GM21717 (cell line): Measurements from ENCODE around the gene LRCH1.
"Not testable (repeated sequence)": the region's sequence is repeated elsewhere in the genome, so short reads cannot be mapped to it uniquely, and the experiment has no call there.

Experiments used
- ATAC-seq: cut with Tn5 transposase; IDR thresholded peaks from one replicate; pipeline ENCODE4 v1.9.1; 2021; ENCODE audit warnings: mild to moderate bottlenecking, moderate library complexity; ENCODE audit not compliant: unreplicated experiment

LRCH1 gene

DNA sequence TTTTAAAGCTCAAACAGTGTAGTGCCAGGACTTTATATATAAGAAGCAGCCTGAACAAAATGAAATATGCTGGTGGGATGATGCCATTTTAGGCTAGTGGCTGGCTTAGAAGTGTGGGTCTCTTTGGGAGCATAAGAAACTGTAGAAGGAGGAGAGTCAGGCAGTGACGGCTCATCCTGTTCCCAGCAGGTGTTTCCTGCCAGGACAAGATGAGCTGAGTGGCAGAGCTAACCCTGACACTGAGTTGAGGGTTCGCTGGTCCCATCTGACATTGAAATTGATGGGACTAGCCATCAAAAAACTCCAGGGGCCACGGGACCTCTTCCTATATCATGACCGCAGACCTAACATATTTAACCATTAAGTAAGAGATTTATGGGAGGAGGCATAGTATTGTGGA, 192.7 kb downstream of the LRCH1 start:
- ATAC-seq: no peak

DNA sequence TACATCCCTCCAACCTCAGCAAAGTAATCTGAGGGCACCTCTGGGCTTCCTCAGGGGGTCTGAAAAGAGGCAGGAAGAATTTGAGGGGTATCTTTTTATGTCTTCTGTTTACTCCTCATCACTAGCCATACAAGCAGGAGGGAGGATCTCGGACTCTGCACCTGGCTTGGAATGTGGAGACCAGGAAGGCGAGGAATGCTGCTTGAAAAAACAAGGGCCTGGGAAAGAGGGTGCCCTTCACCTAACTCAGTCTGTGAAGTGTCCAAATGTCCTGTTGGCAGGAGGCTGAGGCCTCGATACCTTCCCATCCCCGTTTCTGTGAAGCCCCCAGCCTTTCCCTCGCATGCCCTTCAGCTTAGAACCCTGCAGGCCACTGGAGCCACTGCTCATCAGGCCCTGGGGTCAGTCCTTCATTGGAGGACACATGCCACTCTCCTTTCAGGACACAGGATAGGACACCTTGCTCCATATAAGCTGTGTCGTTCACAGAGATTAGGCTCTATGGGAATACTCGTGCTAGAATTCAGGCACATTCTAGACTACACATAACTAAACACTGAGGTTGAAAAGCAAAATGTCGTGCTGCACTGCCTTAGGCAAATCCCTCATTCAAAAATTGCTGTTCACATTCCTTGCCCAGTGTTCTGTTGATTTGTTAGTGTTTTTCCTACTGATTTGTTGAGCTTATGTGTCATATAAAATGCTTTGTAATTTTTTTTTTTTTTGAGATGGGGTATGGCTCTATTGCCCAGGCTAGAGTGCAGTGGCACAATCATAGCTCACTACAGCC, 194.3 kb downstream of the LRCH1 start:
- no peak for ATAC-seq

DNA sequence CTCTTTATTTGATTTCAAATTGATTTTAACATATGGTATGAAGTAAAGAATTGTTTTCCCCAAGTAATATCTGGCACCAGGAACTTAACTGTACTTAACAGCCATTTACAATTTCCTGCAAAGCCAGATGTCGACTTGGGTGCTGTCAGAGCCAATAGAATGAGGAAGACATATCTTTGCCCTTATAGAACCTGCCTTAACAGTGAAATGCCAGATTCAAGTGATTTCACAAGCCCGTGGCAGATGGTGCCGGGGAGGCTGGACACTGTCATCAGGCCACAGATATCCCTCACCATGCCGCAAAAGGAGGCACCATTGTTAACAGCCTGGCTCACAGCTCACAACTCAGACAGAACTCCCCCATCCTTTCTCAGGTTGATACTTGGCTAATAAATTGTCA, 195.3 kb downstream of the LRCH1 start:
- no peak for ATAC-seq

DNA sequence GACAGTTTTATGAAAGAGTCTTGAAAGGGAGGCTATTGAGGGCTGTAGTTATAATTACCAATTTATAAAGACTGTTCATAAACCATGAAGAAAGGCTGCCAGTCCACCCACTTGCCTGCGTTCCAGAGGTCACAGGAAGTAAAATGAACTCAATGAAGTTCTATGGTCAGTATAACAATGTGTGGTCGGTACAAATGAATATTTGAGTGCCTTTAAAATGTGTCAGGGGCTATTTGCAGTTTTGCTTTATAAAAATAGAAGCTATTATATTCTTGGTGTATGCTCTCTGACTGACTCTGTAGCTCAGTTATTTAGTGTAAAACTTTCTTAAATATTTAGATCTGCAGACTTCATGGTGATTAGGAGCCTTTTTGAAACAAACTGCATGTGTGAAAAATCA, 197.0 kb downstream of the LRCH1 start:
- no peak for ATAC-seq

DNA sequence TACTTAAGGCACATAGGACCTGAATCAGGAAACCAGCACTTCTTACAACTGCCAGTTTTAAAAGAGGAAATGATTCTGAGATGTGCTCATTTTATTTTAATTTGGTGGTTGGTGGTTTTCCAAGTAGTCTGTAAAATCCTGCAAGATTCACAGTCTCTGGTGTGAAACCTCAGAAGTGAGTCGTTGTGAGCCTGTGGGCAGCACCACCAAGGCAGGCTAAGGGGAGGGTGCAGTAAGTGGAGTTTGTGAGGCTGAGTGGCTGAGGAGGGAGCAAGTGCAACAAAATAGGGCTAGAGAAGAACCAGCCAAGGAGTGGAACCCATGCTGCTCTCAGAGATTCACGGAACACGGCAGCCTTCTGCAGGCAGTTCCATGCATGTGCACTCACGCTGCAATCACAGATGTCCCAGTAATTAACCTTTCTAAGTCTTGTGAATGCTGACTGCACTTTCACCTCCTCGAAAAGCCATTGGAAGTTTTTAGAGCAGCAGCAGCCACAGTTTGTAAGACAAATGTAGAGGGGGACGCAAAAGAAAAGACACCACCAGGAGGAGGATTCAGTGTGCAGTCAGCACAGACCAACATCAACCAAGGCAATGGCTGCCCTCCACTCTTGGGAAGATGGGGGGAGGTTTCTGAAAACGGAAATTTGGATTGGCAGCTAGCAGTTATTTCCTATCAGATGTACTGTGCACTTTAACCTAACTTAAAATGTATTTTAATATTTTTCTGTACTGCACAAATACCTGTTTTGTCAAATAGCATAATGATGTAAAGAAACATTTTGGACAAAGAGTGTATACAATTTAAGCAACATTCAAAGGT, 199.1 kb downstream of the LRCH1 start:
- ATAC-seq: peak; percentile 83

DNA sequence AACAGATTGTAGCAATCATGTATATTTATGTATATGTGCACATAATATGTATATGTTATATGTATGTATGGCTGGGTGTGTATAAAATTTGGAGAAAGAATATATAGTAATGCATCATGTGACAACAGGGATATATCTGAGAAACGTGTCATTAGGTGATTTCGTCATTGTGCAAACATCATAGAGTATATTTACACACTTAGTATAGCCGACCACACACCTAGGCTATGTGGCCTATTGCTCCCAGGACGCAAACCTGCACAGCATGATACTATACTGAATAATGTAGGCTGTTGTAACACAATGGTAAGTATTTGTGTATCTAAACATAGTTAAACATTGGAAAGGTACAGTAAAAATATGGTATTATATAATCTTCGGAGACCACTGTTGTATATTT, 200.2 kb downstream of the LRCH1 start:
- no peak for ATAC-seq

DNA sequence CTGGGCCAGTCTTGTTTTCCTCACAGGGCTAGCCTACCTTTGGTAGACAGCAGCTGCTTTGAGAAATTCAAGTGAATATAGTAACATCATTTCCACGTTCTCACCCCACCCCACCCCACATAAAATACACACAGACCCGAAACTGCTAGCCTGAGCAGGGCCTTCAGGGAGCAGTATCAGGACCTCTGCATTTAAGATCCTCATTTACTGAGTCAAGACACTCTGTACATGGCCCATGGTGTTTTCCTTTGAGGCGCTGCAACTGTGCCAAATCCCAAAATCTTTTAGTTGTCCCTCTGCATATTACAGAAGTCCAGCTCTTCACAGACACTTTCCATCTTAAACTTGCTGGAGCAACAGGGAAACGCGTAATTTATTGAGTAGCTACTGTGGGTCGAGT, 200.9 kb downstream of the LRCH1 start:
- ATAC-seq: no peak

DNA sequence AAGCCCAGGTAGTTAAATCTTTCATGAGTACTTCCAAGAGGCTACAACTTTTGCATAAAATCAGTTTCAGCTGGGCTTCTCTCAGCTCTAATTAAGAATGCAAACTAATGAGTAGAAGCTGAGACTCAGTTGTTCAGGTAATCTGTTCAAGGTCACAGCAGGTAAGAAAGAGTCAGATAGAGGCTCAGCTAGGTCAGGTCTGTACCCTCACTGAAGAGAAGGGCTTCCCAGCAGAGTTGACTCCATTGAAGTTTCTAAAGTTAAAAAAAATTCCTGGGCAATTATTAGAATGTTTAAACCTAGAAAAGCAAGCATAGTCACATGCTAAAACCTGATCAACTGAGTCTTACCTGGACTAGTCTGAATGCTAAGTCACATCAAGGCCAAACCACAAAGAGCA, 201.8 kb downstream of the LRCH1 start:
- ATAC-seq: no peak

DNA sequence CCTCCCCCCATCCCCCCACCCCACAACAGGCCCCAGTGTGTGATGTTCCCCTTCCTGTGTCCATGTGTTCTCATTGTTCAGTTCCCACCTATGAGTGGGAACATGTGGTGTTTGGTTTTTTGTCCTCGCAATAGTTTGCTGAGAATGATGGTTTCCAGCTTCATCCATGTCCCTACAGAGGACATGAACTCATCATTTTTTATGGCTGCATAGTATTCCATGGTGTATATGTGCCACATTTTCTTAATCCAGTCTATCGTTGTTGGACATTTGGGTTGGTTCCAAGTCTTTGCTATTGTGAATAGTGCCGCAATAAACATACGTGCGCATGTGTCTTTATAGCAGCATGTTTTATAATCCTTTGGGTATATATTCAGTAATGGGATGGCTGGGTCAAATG, 202.5 kb downstream of the LRCH1 start:
- not testable (repeated sequence) for ATAC-seq

DNA sequence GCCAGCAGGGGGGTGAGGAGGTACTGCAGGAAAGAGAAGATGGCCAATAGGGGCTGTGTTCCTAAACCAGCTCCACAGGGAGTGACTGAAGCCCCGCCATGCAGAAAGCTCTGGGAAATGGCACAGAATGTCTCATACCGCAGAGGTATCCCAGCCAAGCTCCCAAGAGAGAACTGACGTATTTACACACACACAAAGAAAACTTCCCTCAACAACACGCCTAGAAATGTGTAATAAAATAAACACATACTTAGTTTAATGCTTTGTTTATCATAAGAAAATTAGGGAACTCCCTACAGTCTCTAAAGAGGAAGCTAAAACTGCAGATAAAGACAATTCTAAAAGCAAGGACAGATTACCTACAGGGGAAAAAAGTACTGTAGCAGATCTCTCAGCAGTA, 204.0 kb downstream of the LRCH1 start:
- no peak for ATAC-seq

DNA sequence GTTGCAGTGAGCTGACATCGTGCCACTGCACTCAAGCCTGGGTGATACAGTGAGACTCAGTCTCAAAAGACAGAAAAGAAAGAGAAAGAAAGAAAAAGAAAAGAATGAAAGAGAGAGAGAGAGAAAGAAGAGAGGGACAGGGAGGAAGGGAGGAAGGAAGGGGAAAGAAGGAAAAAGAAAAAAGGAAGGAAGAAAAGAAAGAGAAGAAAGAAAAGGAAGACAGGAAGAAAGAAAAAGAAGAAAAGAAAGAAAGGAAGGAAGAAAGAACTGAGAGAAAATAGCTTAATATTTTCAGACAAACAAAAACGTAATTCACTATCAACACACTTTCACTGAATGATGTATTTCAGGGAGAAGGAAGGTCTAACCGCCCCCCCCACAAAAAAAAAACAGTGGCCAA, 204.7 kb downstream of the LRCH1 start:
- no peak for ATAC-seq

DNA sequence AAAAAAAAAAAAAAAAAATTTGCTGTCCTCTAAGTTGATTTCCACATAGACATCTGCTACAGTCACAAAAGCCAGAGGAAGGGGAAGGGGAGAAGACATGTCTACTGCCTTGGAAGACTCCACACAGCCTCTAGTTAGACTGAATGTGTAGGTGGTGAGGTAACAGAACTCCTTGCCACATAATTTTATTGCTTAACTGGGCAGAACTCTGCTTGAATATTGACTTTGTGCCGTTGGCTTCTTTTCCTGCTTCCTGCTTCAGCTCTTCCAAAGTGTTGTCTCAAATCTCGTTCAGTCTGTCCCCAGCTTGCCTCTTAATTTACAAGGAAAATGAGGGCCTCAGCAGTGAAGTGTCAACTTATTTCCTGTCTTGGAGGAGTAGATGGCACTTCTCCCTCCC, 206.9 kb downstream of the LRCH1 start:
- ATAC-seq: no peak

DNA sequence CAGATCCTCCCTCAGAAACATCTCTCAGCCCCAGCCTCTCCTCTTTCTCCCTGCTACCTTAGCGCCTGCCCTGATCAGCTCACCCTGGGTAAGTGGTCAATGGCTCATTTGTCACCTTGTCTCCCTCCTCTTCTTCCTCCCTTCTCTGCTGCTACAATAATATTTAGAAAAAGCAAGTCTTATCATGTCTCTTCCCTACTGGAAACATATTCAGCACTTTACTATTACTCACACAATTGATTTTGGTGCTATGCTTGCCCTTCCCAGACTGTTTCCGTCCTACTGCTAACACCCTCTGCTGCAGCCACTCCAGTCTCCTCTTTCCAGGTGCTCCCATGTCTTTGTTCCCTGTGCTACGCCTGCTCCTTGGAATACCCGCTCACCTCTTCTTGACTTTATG, 208.2 kb downstream of the LRCH1 start:
- no peak for ATAC-seq

DNA sequence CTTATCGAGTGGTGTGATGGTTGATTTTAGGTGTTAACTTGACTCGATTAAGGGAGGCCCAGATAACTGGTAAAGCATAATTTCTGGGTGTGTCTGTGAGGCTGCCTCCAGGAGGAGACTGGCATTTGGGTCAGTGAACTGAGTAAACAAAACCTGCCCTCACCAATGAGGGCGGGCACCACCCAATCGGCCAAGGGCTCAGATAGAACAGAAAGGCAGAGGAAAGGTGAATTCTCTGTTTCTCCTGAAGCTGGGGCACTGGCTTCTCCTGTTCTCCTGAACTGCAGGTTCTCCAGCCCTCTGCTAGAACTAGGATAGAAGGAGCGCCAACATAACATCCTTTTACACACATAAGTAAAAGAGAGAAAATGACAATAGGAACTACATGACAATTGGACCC, 208.9 kb downstream of the LRCH1 start:
- ATAC-seq: no peak

DNA sequence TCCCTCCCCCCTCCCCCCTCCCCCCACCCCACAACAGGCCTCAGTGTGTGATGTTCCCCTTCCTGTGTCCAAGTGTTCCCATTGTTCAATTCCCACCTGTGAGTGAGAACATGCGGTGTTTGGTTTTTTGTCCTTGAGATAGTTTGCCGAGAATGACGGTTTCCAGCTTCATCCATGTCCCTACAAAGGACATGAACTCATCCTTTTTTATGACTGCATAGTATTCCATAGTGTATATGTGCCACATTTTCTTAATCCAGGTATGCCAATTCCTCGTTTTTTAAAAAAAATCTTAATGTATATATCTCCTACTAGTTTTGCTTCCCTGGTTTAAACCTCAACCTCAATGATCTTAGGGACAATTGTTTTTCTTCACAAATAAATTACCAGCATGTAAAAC, 217.0 kb downstream of the LRCH1 start:
- ATAC-seq: not testable (repeated sequence)

DNA sequence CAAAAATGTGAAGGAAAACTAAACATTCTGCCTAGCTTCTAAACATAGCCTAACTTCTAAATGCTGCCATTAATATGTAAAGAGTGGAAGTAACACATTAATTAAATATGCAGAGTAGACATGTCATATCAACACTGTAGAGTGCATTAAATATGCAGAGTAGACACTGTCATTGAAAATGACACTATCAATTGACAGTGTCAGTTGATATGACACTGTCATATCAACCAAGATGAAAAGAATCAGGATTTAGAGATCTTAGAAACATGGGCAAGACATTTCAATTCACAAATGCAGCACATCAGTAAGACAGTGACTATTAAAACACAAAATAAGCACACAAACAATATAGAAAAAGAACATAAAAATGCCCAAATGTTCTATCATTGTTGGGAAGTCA, 218.7 kb downstream of the LRCH1 start:
- no peak for ATAC-seq

DNA sequence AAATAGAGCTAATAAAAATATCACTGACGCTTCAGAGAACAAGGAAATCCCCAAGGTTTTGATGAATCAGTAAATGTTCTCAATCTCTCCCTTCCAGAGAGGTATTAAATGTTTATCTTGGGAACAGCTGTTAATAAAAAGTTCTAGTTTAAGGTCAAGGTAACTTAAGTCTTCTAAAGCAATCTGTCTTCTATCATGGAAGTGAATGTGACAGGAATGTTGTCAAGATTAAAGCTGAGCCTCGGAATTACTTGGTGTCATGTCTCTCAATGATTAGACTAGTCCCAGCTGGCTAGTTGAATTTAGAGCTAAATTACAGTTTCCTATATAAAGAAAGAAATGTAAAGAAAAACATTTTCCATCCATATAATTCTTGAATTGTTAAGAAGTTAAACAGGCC, 220.6 kb downstream of the LRCH1 start:
- no peak for ATAC-seq

DNA sequence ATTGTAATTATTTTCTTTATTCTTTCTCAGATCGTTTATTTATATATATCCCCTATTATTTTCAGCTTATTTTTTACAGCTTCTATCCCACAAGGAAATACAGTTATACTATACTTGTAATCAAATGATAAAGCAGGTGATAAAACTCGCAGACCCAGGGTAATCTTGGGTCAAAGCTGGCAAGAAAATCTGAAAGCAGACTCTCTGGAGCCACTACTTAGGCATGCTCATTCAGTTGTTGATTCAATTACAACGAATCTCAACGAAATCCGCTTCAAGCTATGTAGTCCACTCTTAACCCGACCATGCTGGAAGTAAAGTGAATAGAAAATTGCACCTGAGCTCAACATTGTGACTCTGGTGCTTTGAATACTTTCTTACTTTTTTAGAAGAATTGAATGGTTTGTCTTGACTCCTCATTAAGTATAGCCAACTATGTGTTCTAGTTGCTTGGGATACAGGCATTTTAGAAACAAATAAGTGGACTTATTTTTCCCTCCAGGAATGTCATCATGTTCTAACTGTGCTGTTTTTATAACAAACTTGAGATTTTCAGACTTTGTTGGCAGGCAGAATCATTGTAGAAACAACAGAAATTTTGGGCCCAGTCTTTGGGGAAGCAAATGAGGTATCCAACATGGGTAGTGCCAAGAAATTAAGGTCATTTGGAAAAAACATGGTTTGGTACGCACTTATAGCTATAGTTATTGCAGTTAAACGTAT, 222.6 kb downstream of the LRCH1 start:
- ATAC-seq: no peak

DNA sequence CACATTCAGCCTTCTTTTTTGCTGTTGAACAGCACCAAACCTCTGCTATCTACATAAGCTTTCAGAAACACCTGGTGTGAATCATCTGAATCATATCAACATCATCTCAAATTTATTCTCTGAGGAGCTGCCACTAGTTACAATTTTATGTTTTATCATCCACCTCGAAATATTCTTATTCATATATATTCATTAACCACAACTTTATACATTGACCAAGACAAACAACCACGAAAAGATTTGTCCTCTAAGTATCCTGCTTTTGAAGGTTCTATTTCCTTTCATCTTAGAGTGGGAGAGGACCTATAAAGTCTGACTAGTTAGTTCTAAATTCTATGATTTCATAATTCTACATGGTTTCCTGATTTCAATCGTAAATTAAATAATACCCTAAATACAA, 225.1 kb downstream of the LRCH1 start:
- ATAC-seq: no peak

DNA sequence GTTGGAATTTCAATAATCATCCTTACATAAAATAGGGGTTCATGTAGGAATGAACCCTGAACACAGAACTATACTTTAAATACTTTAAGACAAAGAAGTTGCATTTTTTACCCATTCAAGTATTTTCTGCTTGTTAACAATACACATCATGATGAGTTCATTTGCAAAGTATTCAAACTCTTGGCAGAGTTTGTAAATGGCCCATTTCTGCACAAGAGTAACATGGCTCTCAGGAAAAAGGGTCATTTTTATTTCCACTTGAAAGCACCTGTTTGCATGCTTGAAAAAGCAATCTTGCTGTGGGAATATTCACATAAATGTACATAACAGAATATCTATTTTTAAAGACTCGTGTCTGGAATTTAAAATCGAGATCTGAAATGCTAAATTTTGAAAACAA, 225.9 kb downstream of the LRCH1 start:
- ATAC-seq: no peak

DNA sequence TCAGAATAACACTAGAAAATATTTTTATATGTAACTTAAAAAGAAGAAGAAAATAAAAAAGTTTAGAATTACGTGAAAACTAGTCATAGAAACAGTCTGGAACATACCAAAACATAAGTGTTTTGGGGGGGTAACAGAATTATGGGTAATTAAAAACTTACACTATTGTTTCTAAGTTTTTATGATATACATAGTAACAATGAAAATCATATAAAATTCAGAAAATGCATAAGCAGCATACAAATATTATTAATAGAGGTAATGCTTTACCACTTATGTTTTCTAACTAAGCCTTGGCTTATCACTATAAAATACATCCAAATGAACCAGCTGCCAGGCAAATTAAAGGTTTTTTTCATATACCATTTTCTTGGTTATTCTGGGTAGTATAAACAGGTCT, 229.1 kb downstream of the LRCH1 start:
- ATAC-seq: no peak

DNA sequence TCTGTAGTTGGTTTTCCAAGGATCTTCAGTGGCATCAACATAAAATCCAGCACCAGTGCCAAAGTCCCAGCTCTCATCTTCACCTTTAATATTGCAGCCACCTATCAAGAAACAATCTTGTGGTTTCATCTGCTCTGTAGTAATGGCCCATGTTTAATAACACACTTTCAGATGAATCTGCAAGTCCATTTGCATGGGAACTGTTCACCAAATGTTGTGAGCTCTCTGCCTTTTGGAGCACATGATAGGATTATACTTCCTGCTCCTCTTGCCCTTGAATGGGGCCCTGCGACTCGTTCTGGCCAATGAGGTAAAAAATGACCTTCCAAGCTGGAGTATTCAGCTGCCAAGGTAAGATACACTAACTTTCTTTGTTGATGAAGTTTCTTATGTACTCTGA, 229.7 kb downstream of the LRCH1 start:
- ATAC-seq: no peak
